ENCODE measurements around the gene SLC41A2.

DNA sequence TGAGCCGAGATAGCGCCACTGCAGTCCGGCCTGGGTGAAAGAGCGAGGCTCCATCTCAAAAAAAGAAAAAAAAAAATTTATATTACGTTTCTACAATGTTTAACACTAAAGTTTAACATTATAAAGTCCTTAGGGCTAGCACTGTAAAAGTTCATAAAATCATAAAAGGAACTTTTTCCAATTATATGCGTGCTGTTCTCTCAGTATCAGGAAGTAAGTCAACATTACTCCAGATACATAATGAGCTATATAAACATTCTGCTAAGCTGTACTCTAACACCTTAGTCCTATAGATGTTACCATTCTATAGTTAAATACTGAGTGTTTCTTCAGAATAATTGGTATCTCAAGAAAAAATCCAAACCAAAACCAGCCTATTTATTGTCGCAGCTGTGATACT is 32.6 kb downstream of the SLC41A2 start:
- TF ChIP-seq DNMT1 (IDR thresholded peaks at IDR 0.05) (no peak), ELF1 (tag; IDR thresholded peaks at IDR 0.05) (no peak), POLR2AphosphoS5 (IDR thresholded peaks at IDR 0.05; ENCODE audit: control insufficient read depth, insufficient read depth, low read depth, low read length) (no peak), GABPB1 (CRISPR knock-in tag; IDR thresholded peaks at IDR 0.05) (no peak), ZBTB7A (IDR thresholded peaks at IDR 0.05; ENCODE audit: borderline replicate concordance, control insufficient read depth, low read depth, low read length) (no peak), BMI1 (IDR thresholded peaks at IDR 0.05; ENCODE audit: low read length) (no peak), PHF8 (IDR thresholded peaks at IDR 0.05; ENCODE audit: borderline replicate concordance, low read length) (no peak), RFX5 (IDR thresholded peaks at IDR 0.05; ENCODE audit: low read depth, low read length) (no peak), ZKSCAN3 (CRISPR knock-in tag; IDR thresholded peaks at IDR 0.05) (no peak), ZNF512 (tag; IDR thresholded peaks at IDR 0.05) (no peak), ZBTB26 (CRISPR knock-in tag; IDR thresholded peaks at IDR 0.05) (no peak), TCF7L2 (IDR thresholded peaks at IDR 0.05; ENCODE audit: low read depth, low read length) (no peak)
- TF ChIP-seq, protein P1, sequence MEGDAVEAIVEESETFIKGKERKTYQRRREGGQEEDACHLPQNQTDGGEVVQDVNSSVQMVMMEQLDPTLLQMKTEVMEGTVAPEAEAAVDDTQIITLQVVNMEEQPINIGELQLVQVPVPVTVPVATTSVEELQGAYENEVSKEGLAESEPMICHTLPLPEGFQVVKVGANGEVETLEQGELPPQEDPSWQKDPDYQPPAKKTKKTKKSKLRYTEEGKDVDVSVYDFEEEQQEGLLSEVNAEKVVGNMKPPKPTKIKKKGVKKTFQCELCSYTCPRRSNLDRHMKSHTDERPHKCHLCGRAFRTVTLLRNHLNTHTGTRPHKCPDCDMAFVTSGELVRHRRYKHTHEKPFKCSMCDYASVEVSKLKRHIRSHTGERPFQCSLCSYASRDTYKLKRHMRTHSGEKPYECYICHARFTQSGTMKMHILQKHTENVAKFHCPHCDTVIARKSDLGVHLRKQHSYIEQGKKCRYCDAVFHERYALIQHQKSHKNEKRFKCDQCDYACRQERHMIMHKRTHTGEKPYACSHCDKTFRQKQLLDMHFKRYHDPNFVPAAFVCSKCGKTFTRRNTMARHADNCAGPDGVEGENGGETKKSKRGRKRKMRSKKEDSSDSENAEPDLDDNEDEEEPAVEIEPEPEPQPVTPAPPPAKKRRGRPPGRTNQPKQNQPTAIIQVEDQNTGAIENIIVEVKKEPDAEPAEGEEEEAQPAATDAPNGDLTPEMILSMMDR (IDR thresholded peaks at IDR 0.05 in 2 of 3, conservative IDR thresholded peaks at IDR 0.05 in 1 of 3; ENCODE audit: insufficient read depth in 2 of 3, low read depth in 1 of 3, low read length in 3 of 3): no peak
- TF ChIP-seq, protein P2, sequence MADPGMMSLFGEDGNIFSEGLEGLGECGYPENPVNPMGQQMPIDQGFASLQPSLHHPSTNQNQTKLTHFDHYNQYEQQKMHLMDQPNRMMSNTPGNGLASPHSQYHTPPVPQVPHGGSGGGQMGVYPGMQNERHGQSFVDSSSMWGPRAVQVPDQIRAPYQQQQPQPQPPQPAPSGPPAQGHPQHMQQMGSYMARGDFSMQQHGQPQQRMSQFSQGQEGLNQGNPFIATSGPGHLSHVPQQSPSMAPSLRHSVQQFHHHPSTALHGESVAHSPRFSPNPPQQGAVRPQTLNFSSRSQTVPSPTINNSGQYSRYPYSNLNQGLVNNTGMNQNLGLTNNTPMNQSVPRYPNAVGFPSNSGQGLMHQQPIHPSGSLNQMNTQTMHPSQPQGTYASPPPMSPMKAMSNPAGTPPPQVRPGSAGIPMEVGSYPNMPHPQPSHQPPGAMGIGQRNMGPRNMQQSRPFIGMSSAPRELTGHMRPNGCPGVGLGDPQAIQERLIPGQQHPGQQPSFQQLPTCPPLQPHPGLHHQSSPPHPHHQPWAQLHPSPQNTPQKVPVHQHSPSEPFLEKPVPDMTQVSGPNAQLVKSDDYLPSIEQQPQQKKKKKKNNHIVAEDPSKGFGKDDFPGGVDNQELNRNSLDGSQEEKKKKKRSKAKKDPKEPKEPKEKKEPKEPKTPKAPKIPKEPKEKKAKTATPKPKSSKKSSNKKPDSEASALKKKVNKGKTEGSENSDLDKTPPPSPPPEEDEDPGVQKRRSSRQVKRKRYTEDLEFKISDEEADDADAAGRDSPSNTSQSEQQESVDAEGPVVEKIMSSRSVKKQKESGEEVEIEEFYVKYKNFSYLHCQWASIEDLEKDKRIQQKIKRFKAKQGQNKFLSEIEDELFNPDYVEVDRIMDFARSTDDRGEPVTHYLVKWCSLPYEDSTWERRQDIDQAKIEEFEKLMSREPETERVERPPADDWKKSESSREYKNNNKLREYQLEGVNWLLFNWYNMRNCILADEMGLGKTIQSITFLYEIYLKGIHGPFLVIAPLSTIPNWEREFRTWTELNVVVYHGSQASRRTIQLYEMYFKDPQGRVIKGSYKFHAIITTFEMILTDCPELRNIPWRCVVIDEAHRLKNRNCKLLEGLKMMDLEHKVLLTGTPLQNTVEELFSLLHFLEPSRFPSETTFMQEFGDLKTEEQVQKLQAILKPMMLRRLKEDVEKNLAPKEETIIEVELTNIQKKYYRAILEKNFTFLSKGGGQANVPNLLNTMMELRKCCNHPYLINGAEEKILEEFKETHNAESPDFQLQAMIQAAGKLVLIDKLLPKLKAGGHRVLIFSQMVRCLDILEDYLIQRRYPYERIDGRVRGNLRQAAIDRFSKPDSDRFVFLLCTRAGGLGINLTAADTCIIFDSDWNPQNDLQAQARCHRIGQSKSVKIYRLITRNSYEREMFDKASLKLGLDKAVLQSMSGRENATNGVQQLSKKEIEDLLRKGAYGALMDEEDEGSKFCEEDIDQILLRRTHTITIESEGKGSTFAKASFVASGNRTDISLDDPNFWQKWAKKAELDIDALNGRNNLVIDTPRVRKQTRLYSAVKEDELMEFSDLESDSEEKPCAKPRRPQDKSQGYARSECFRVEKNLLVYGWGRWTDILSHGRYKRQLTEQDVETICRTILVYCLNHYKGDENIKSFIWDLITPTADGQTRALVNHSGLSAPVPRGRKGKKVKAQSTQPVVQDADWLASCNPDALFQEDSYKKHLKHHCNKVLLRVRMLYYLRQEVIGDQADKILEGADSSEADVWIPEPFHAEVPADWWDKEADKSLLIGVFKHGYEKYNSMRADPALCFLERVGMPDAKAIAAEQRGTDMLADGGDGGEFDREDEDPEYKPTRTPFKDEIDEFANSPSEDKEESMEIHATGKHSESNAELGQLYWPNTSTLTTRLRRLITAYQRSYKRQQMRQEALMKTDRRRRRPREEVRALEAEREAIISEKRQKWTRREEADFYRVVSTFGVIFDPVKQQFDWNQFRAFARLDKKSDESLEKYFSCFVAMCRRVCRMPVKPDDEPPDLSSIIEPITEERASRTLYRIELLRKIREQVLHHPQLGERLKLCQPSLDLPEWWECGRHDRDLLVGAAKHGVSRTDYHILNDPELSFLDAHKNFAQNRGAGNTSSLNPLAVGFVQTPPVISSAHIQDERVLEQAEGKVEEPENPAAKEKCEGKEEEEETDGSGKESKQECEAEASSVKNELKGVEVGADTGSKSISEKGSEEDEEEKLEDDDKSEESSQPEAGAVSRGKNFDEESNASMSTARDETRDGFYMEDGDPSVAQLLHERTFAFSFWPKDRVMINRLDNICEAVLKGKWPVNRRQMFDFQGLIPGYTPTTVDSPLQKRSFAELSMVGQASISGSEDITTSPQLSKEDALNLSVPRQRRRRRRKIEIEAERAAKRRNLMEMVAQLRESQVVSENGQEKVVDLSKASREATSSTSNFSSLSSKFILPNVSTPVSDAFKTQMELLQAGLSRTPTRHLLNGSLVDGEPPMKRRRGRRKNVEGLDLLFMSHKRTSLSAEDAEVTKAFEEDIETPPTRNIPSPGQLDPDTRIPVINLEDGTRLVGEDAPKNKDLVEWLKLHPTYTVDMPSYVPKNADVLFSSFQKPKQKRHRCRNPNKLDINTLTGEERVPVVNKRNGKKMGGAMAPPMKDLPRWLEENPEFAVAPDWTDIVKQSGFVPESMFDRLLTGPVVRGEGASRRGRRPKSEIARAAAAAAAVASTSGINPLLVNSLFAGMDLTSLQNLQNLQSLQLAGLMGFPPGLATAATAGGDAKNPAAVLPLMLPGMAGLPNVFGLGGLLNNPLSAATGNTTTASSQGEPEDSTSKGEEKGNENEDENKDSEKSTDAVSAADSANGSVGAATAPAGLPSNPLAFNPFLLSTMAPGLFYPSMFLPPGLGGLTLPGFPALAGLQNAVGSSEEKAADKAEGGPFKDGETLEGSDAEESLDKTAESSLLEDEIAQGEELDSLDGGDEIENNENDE (IDR thresholded peaks at IDR 0.05; ENCODE audit: low read depth, low read length): no peak

All from K562 (cell line).